GM18505 (cell line): Measurements from ENCODE around the gene SFXN5.

ENCODE experiments used
- ATAC-seq: cut with Tn5 transposase; IDR thresholded peaks from one replicate; pipeline ENCODE4 v1.9.1; 2021; ENCODE audit not compliant: unreplicated experiment
- POLR2A ChIP-seq: IDR thresholded peaks from 4 replicates; pipeline ENCODE4 v1.6.1; 2011; ENCODE audit warnings: borderline replicate concordance; ENCODE audit not compliant: insufficient read depth, insufficient read length; ENCODE audit errors: extremely low read depth

Gene SFXN5

DNA sequence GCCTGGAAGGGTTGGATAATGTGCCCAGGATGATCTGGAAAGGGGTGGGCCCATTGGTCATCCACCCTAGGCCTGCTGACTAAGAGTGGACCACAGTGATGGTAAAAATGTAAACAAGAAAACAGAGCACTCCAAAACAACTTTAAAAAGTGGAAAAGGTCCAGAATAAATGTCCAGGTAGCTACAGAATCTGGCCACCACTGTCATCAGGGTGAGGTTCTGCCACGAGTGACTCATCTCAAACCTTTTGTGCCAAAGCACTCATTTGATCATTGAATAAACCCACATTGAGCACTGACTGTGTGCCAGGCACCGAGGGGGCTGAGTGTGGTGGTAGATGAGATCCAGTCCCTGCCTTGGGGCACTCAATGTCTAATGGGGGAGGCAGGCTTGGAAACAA is 89.3 kb downstream of the SFXN5 start:
- no peak for TF ChIP-seq POLR2A
- no peak for ATAC-seq

GRCh38 chr2:72981536-72981935 is 90.0 kb downstream of the SFXN5 start:
- TF ChIP-seq POLR2A: no peak
- ATAC-seq: no peak

GRCh38 chr2:72980535-72981217 is 90.8 kb downstream of the SFXN5 start:
- TF ChIP-seq POLR2A: no peak
- ATAC-seq: no peak

DNA sequence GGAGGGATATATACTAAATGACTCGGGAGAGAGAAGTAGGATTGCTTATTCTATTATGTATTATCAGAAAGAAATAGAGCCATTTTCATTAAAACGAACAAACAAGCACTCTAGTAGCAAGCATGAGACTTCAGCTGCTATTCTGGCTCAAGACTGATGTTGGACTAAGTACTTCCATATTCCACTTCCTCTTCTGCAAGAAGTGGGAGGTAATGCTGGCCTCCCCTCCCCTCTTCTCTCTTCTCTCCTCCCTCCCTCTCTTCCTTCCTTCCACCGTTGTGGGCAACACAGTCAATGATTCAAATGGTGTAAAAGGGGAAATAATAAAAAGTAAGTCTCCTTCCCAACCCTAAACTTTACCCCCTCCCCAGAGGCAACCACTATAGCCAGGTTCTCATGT is 91.6 kb downstream of the SFXN5 start:
- no peak for ATAC-seq
- no peak for TF ChIP-seq POLR2A

DNA sequence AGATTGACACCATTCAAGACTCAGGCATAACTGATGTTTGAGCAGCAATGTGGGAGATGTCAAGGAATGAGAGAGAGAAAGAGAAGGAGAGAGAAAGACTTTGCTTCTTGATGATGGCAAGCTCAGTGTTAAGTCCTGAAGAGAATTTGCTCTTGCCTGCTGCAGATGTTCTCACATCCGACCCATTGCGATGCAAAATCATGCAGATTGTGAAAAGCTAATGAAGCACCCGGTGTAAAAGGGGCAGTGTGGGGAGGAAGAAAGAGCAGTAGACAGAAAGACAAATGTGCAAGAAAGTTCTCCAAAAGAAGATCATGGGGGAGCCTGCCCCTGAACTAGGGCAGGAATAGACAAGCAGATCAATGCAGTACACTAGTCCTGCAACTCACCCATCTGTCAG is 96.5 kb downstream of the SFXN5 start:
- TF ChIP-seq POLR2A: no peak
- ATAC-seq: no peak

- TF ChIP-seq POLR2A: no peak
- no peak for ATAC-seq
Measured at GRCh38 chr2:72974436-72974754, 97.1 kb downstream of the SFXN5 start.

- no peak for ATAC-seq
- no peak for TF ChIP-seq POLR2A
Measured at GRCh38 chr2:72973566-72974435, 97.7 kb downstream of the SFXN5 start.

DNA sequence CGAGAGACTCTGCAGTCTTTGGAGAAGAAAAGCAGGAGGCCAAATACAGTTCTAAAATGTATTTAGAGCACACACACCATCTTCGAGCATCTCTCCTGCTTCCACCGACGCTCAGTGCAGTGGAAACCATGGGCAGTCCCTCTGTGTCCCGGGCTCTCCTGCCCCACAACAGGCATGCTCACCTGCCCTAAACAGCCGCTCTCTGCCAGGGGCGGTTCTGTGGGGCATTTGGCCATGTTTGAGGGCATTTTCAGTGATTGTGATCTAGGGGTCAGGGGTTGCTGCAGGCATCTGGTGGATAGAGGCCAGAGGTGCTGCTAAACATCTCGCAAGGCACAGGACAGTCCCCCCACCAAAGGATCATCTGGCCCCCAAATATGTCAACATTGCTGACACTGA is 98.4 kb downstream of the SFXN5 start:
- ATAC-seq: no peak
- no peak for TF ChIP-seq POLR2A

DNA sequence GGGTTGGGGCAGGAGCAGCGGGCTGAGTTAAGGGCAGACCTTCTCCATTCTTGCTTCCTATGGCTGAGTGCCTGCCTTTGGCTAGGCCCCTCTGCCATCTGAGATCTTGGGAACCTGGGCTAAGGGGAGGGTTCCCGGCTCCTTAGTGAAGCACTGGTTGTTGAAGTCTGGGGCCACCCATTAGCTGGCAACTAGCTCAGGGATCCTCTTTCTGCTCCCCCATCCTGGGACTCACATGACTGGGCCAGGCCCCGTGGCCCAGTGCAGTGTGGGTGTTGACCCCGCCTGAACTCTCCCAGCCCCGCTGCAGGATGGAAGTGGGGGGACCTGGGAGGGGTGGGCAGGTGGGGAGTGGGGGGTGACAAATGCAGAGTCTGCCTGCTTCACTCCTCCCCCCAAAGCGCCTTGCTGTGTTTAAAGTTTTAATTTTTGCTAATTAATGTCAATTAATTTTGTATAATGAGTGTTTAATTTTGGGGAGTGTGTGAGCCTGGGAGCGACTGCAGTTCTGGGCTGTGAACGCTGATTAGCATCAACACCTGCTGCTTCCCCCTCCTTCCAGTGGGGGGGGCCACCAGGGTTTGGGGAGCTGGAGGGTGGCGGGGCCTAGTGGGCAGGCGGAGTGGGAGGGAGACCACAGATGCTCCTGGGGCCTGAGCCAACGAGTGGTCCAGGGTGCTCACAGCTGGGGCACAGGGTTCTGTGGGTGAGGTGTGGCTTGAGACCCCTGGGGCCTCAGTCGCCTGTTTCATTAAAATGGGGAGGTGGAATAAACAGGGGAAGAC is 99.0 kb downstream of the SFXN5 start:
- no peak for ATAC-seq
- no peak for TF ChIP-seq POLR2A

- TF ChIP-seq POLR2A: no peak
Measured at GRCh38 chr2:72971036-72971435, 100.5 kb downstream of the SFXN5 start.

DNA sequence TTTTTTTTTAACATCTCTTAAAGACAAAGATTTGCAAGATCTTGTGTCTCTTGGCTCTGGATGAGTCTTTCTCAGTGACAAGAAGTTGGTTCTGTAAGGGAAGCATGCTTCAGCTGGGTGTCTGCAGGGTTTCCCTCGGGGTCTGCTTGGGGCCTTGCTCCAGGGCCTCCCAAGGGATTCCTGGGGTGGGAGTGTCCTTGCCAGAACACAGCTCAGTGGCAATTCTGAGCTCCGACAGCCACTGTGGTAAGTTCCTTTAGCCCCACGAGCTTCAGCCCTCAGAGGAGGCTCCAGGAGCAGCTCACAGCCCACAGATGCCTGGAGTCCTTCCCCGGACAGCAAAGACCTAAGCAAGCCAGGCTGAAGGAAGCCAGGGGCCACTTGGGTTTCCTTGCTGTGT is 101.8 kb downstream of the SFXN5 start:
- TF ChIP-seq POLR2A: no peak
- no peak for ATAC-seq

More at GRCh38 chr2:72971036-72971435, 100.5 kb downstream of the SFXN5 start:
- ATAC-seq: no peak

GRCh38 chr2:72968286-72968685 is 103.2 kb downstream of the SFXN5 start:
- TF ChIP-seq POLR2A: no peak
- no peak for ATAC-seq

GRCh38 chr2:72965770-72966450 is 105.6 kb downstream of the SFXN5 start:
- no peak for TF ChIP-seq POLR2A
- no peak for ATAC-seq
